NOMO-1 treated with DMSO at 0.1 percent for 48 hours (cell line): ENCODE results near the gene MAPK7.
A peak's percentile ranks its signal among the peaks of the same experiment; 100 is the strongest.

ENCODE experiments used
- DNase-seq: peaks from one replicate; lab custom pipeline; 2025; ENCODE audit not compliant: unreplicated experiment; lab: John Stamatoyannopoulos, UW

MAPK7 gene

DNA sequence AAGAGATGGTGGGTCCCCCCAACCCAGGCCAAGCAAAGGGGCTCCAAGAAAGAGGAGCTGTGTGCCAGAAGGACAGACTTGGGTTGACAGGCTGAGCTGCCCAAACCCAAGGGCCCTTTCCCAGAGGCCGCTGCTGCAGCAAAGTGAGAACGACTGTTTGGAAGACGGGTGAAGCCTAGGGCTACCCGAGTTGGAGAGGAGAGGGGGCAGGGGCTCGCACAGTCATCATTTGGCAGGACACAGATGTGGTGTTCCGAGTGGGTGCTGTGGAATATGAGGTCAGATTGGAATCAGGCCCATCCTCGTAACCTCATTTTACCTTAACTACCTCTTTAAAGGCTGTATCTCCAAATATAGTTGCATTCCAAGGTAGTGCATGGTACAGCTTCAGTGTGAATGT lies 14.0 kb downstream of the MAPK7 start:
- no peak for DNase-seq

DNA sequence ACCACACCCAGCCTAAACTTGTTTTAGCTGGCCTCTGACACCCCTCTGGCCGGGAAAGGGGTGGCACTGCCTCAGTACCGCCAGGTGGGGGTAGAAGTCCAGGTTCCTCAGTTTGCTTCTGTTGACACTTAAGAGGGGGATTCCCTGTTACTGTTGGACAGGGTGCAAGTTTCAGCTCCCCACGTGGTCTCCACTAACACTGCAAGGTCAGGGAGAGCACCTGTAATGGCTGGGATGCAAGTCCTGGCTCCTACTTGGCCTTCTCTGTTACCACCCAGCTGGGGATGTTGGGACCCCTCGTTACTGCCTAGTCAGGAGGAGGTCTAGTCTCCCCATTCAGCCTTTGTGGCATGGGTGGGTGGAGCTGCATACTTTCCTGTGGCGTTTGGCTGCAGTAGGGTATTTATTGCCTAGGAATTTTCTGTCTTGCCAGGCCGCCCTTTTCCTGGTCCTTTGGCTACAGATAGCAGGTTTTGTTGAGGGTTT lies 19.3 kb downstream of the MAPK7 start:
- DNase-seq = no peak

- DNase-seq = peak; percentile 85
These were observed 20.2 kb downstream of the MAPK7 start for GRCh38 chr17:19398301-19399181.

DNA sequence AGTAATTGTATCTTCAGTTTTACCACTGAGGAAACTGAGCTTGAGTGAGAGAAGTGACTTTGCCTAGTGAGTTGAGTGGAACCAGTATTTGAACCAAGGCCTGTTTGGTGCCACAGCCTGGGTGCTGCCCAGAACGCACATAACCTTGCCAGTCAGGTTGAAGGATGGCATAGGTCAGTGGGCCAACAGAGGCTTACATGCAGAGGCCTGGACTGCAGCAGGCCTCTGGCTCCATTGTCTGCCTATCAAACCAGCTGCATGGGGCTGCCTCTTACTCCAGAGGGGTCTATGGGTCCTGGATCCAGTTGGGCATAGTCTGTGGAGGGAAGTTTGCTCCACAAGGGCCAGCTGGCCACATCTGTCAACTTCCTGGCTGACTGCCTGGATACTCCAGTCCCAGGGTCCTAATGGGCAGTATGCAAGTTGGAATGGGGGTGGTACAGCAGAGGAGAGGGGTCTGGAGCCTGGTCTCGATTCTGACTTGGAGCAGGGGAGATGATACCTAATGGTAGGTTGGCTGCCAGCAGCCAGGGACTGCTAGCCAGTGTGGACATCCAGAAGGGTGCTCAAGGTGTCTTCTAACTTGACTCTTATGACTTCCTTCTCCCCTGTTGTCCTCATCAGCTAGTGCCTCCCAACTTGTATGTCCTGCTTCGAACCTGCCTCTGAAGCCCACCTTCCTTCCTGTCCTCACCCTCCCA lies 21.6 kb downstream of the MAPK7 start:
- no peak for DNase-seq

DNA sequence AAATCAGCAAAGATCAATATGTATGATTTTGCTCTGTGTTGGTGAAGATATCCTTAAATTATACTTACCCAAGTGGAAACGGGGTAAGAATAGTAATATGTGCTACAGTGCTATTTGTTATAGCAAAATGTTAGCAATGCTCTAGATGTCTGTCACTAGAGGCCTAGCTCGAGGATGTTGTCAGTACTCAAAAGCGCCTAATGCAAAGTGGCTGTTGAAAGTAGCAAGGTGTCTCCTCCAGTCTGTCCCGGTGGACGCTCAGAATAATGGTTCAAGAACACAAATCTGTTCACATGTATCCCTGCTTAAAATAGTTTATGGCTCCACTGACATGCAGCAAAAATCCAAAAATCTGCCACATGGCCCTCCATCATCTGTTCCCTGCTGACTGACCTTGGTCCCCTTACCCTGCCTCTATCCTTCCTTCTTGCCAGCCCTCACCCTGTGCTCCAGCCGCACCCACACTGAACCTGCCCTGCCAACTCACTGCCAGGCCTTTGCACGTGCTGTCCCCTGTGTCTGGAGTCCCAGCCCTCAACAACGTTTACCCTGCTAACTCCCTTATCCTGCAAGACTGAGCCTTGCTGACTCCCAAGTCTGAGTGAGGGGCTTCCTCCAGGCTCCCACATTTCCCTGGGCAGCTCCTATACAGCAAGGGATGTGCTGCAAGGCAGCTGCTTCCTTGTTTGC lies 23.2 kb downstream of the MAPK7 start:
- no peak for DNase-seq

GRCh38 chr17:19402171-19402570 lies 23.9 kb downstream of the MAPK7 start:
- no peak for DNase-seq

- DNase-seq = no peak
These were observed 24.7 kb downstream of the MAPK7 start for GRCh38 chr17:19403021-19403420.

DNA sequence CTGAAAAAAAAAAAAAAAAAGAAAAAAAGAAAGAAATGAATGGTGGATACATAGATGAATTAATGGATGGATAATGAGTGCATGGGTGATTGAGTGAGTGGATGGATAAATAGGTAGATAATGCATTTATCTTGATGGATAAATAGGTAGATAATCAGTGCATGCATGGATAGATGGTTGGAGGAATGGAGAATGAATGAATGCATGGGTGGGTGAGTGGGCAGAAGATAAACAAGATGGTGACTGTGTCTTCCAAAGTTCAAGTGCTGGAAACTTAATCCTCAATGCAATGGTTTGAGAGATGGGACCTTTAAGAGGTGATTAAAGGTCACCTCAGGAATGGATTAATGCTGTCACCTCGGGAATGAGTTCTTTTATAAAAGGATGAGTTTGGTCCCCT lies 26.0 kb downstream of the MAPK7 start:
- DNase-seq = no peak

- DNase-seq = no peak
These were observed 26.8 kb downstream of the MAPK7 start for GRCh38 chr17:19405114-19405513.

- no peak for DNase-seq
These were observed 29.5 kb downstream of the MAPK7 start for GRCh38 chr17:19407601-19408345.

DNA sequence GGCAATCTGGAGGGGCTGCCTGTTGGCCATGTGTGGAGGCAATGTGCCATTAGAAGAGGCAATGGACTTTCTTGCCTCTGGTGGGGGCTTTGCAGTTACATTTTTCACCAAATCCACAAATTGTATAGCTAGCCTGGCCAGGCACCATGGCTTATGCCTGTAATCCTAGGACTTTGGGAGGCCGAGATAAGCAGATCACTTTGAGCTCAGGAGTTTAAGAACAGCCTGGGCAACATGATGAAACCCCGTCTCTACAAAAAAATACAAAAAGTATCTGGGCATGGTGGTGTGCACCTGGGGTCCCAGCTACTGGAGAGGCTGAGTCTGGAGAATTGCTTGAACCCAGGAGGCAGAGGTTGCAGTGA lies 30.0 kb downstream of the MAPK7 start:
- no peak for DNase-seq

DNA sequence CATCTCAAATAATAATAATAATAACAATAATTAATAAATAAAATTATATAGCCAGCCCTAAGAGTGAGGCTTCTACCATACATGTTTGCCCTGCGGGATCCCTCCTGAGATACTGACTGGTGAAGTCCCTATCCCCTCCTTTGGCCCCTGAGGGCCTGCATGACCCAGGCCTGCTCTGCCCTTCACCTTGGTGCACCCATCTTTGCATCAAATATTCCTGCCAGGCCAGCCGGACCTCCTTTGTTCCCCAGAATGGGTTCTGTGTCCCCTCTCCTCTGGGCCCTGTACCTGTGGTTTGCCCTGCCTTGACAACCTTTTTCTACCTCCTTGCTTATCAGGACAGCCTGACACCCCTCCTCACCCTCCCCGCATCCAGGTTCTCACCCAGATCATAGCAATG lies 30.8 kb downstream of the MAPK7 start:
- DNase-seq = no peak

DNA sequence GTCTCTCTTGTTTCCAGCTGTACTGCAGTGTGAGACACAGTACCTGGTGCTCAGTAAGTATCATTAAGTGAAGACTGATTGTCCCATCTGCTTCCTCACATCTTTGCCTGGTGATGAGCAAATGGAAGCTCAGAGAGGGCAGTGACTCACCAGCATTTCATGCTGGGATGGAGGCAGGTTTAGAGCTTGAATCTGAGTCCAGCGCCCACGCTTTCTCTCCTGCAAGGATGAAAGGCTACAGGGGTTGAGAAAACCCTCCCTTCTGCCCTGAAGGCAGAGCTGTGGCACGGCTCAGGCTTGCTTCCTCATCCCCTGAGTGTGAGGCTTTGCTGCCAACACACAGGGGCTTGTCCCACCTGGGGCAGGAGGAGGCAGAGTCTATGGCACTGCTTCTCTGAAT lies 31.2 kb downstream of the MAPK7 start:
- no peak for DNase-seq

DNA sequence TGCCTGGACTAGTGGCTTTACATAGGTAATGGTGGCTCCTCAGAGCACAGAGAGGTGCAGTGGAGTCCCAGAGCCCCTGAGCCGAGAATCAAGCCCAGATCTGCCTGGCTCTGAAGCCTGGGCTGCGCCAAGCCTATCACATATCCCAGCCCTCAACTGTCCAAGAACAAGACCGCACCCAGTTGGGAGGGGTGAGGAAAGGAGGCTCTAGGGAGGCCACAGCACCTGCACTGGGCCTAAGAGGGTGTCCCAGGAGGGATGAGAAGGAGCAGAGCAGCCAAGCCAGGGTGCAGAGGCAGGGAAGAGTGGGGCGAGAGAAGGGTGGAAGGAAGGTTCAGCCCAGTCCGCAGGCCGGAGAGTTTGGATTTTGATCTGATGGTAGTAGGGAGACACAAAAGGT lies 31.8 kb downstream of the MAPK7 start:
- DNase-seq = no peak

- DNase-seq = no peak
These were observed 32.8 kb downstream of the MAPK7 start, which contains the start of gene RNF112 for GRCh38 chr17:19410875-19411620. RNF112 (plus strand) TSS chr17:19411232; CDS start chr17:19411409, 177 bp downstream.

GRCh38 chr17:19411631-19412030 lies 33.3 kb downstream of the MAPK7 start:
- DNase-seq = no peak

DNA sequence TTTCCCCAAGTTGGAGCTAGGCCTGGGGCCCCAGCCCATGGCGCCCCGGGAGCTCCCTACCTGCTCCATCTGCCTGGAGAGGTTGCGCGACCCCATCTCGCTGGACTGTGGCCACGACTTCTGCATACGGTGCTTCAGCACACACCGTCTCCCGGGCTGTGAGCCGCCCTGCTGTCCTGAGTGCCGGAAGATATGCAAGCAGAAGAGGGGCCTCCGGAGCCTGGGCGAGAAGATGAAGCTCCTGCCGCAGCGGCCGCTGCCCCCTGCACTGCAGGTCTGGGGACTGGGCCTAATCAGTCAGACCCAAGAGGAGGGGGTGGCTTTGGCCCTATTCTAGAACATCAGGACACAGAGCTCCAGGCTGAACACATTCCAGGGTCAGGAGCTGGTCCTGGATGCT lies 34.2 kb downstream of the MAPK7 start:
- no peak for DNase-seq

- DNase-seq = no peak
These were observed 34.7 kb downstream of the MAPK7 start for GRCh38 chr17:19412984-19413383.

- no peak for DNase-seq
These were observed 35.5 kb downstream of the MAPK7 start for GRCh38 chr17:19413761-19414160.
